Lower lobe of right lung (tissue), 2 donors: ENCODE data around the gene TTLL1. TPM values are rescaled to one million over a fixed set of nuclear protein-coding genes. Genes with fewer than 3 reads are reported as not detected.

Experiments used
- ATAC-seq, 2 donors: fragments of 200-7000 bp; cut with Tn5 transposase; one replicate each; pipeline ENCODE4 v1.9.1; 2020 to 2022; ENCODE audit warnings: mild to moderate bottlenecking in 2 of 2, moderate library complexity in 2 of 2
- DNase-seq: peaks from one replicate; pipeline ENCODE4 v3.0.0-alpha.2; 2020
- H3K27ac ChIP-seq: fragments of 200-600 bp; one replicate; pipeline ENCODE4 v1.8.0; 2022
- H3K27me3 ChIP-seq: fragments of 200-600 bp; one replicate; pipeline ENCODE4 v1.8.0; 2022; ENCODE audit warnings: low read depth
- H3K36me3 ChIP-seq: fragments of 200-600 bp; one replicate; pipeline ENCODE4 v1.8.0; 2022; ENCODE audit warnings: mild to moderate bottlenecking
- H3K4me1 ChIP-seq: fragments of 200-600 bp; one replicate; pipeline ENCODE4 v1.8.0; 2022
- H3K4me3 ChIP-seq: fragments of 200-600 bp; one replicate; pipeline ENCODE4 v1.8.0; 2022; ENCODE audit warnings: mild to moderate bottlenecking
- H3K9me3 ChIP-seq: fragments of 200-600 bp; one replicate; pipeline ENCODE4 v1.8.0; 2022
- CTCF ChIP-seq: fragments of 200-600 bp; IDR thresholded peaks from one replicate; pipeline ENCODE4 v1.8.0; 2022; ENCODE audit warnings: antibody characterized with exemption, mild to moderate bottlenecking
- intact Hi-C: fragments of 100-400 bp; cut with DNase I; formaldehyde crosslinking; loops from one replicate; pipeline ENCODE4 v1.11.0; 2022
- total RNA-seq: library from RNA; stranded (reverse); fragmentation: NEBNext Ultra II Directional; extraction: Animal tissue kit (Norgen Biotek cat#: 25700); gene quantifications from one replicate; pipeline ENCODE4 v1.2.1, GENCODE V29; 2021
- donor health status: DM: no; HTN: yes; CAD: no; lungs with severe emphysema.

TTLL1 gene
- total RNA-seq, 1 donor from 2014 or later, result 5.4 TPM

- Histone ChIP-seq H3K9me3 (no peaks in the 10 kb centered on the region), H3K36me3 (peaks cover 61% of the 10 kb centered on the region), H3K4me3 (no peak overlapping the region), H3K27me3 (no peaks in the 10 kb centered on the region), H3K27ac (no peak overlapping the region), H3K4me1 (peaks cover 31% of the 10 kb centered on the region)
- ATAC-seq (no peak), DNase-seq (no peak)
- intact Hi-C loops, result no loop called here
- TF ChIP-seq CTCF, result no peak
These were observed 44.2 kb upstream of the TTLL1 start for GRCh38 chr22:43133401-43133800.

DNA sequence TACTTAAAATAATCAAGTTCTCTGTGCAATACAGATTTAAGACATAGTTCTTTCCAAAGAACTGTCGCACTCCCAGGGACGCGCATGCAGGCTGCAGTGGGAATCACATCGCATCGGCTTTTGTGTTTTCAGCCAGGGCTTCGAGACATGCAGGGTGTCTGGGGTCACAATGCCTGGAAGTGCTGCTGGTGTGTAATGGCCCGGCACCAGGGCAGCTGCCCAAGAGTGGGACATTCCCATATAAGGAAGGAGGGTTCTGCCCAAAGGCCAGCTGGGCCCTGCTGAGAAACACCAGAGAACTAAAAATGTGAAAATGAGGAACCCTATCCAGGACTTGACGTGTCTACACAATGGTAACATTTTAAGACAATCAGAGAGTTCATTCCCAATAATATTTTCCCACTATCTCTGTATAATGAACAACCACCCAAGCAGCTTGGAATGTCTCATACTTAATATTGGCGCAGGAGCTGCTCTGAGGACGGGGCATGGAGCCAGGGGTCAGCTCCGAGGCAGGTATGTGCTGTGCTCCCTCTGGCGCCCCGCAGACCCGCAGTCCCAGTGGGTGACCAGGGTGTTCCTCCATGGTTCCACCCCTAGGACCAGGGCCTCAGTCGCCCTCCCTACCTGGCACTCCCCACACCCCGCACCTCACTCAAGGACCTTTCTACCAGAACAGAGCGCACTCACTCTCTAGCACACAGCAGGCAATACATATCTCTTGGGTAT lies 42.7 kb upstream of the TTLL1 start:
- DNase-seq (no peak), ATAC-seq (no peak)
- H3K9me3 ChIP-seq, result no peaks in the 10 kb centered on the region
- TF ChIP-seq CTCF, result no peak
- H3K36me3 ChIP-seq, result peaks cover 47% of the 10 kb centered on the region
- peaks cover 30% of the 10 kb centered on the region for H3K4me1 ChIP-seq
- H3K4me3 ChIP-seq, result no peak overlapping the region
- intact Hi-C loops, result no loop called here
- H3K27me3 ChIP-seq, result no peaks in the 10 kb centered on the region
- H3K27ac ChIP-seq, result no peak overlapping the region

GRCh38 chr22:43129426-43130425 lies 40.5 kb upstream of the TTLL1 start:
- Histone ChIP-seq H3K9me3 (no peaks in the 10 kb centered on the region), H3K27ac (no peak overlapping the region), H3K36me3 (peaks cover 28% of the 10 kb centered on the region), H3K4me1 (peaks cover 19% of the 10 kb centered on the region), H3K27me3 (no peaks in the 10 kb centered on the region), H3K4me3 (no peak overlapping the region)
- TF ChIP-seq CTCF, result no peak
- intact Hi-C loops, result no loop called here
- no peak for ATAC-seq
- no peak for DNase-seq

DNA sequence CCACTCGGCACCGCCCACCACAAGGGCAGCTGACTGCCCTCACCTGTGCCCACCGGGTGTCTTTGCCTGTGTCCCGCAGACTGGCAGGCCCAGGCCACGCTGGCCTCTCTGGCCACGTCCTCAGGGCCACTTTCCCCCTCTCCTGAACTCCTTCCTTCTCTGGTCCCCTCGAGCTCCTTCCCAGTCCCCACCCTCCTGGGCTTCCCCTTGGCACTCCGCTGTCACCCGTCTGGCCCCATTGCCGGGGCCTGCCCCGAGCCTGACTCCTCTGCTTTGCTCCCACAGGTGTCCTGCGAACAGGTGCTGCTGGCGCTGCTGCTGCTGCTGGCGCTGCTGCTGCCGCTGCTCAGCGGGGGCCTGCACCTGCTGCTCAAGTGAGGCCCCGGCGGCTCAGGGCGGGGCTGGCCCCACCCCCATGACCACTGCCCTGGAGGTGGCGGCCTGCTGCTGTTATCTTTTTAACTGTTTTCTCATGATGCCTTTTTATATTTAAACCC lies 39.8 kb upstream of the TTLL1 start:
- DNase-seq, result no peak
- H3K27me3 ChIP-seq, result no peaks in the 10 kb centered on the region
- TF ChIP-seq CTCF, result no peak
- H3K36me3 ChIP-seq, result peaks cover 21% of the 10 kb centered on the region
- H3K4me3 ChIP-seq, result no peak overlapping the region
- peaks cover 19% of the 10 kb centered on the region for H3K4me1 ChIP-seq
- ATAC-seq, result peak; percentile 22 to 39
- no peak overlapping the region for H3K27ac ChIP-seq
- intact Hi-C loops, result no loop called here
- no peaks in the 10 kb centered on the region for H3K9me3 ChIP-seq

GRCh38 chr22:43128116-43128515 lies 38.9 kb upstream of the TTLL1 start:
- Histone ChIP-seq H3K27me3 (no peaks in the 10 kb centered on the region), H3K4me3 (no peak overlapping the region), H3K27ac (no peak overlapping the region), H3K36me3 (peaks cover 15% of the 10 kb centered on the region), H3K9me3 (no peaks in the 10 kb centered on the region), H3K4me1 (peaks cover 19% of the 10 kb centered on the region)
- no peak for DNase-seq
- no peak for ATAC-seq
- no peak for TF ChIP-seq CTCF
- intact Hi-C loops, result no loop called here
